Right renal cortex interstitium (tissue), 3 donors: ENCODE results near the gene UBE2Q1. TPM values are rescaled to one million over a fixed set of nuclear protein-coding genes. Genes with fewer than 3 reads are reported as not detected.

Source experiments
- DNase-seq, 3 donors: peaks; one replicate each; pipeline ENCODE4 v3.0.0-alpha.2; 2013; ENCODE audit warnings: low read depth in 3 of 3, low spot score in 2 of 3
- polyA plus RNA-seq, 3 donors: library from polyadenylated mRNA; unstranded; fragments of 120-200 nt; gene quantifications; one replicate each; pipeline ENCODE4 v1.2.1, GENCODE V29; 2013; ENCODE audit not compliant: insufficient read length in 3 of 3

UBE2Q1 gene
- polyA plus RNA-seq, 3 donors = 107 to 136 (median 124) TPM

GRCh38 chr1:154519591-154519991 lies 38.9 kb downstream of the UBE2Q1 start:
- DNase-seq = no peak

- no peak for DNase-seq
Observed at GRCh38 chr1:154517661-154518060, 40.8 kb downstream of the UBE2Q1 start.

- no peak for DNase-seq
Observed at GRCh38 chr1:154514066-154514553, 44.4 kb downstream of the UBE2Q1 start.

GRCh38 chr1:154512760-154513159 lies 45.7 kb downstream of the UBE2Q1 start:
- DNase-seq = no peak

- no peak for DNase-seq
Observed at GRCh38 chr1:154503898-154504297, 54.6 kb downstream of the UBE2Q1 start.

- DNase-seq = no peak
Observed at GRCh38 chr1:154502744-154503115, 55.7 kb downstream of the UBE2Q1 start.

- no peak for DNase-seq
Observed at GRCh38 chr1:154502066-154502743, 56.3 kb downstream of the UBE2Q1 start, which contains the start of the genes SHE and TDRD10. Gene SHE, minus strand, starts transcription at chr1:154502412. Its CDS starts 386 bp downstream, at chr1:154502026. Gene TDRD10, plus strand, starts transcription at chr1:154502219. Its CDS starts 4,685 bp downstream, at chr1:154506904.

GRCh38 chr1:154501423-154502065 lies 56.9 kb downstream of the UBE2Q1 start:
- no peak for DNase-seq

- no peak for DNase-seq
Observed at GRCh38 chr1:154500533-154500932, 57.9 kb downstream of the UBE2Q1 start.

GRCh38 chr1:154499446-154499845 lies 59.0 kb downstream of the UBE2Q1 start:
- DNase-seq = no peak

Other genes starting within 250 kb of the UBE2Q1 start
- under 1 TPM in 2 of 3 donors, not detected in 1; 0.07 to 0.18 TPM for gene AQP10, start 237.6 kb downstream of the UBE2Q1 start, polyA plus RNA-seq
- 10 to 100 TPM; 24.5 to 26.1 (median 24.6) TPM for gene ATP8B2, start 233.1 kb downstream of the UBE2Q1 start, polyA plus RNA-seq
- 1 to 10 TPM; 6.0 to 7.1 (median 6.2) TPM for gene IL6R, start 153.3 kb downstream of the UBE2Q1 start, polyA plus RNA-seq
- 1 to 10 TPM in 2 of 3 donors, under 1 TPM in 1; 0.71 to 1.1 (median 1.0) TPM for gene TDRD10, start 56.4 kb downstream of the UBE2Q1 start, polyA plus RNA-seq
- 10 to 100 TPM in 2 of 3 donors, 1 to 10 TPM in 1; 9.6 to 11.2 (median 10.6) TPM for gene SHE, start 56.2 kb downstream of the UBE2Q1 start, polyA plus RNA-seq
- under 1 TPM; 0.47 to 0.75 (median 0.47) TPM for gene CHRNB2, start 9.1 kb upstream of the UBE2Q1 start, polyA plus RNA-seq
- 100 to 1,000 TPM; 143 TPM for gene ADAR, start 49.5 kb upstream of the UBE2Q1 start, polyA plus RNA-seq